Thymus (tissue), 11 donors: ENCODE data around the gene ERCC4. TPM values are rescaled to one million over a fixed set of nuclear protein-coding genes. Genes with fewer than 3 reads are reported as not detected.
A peak's percentile ranks its signal among the peaks of the same experiment; 100 is the strongest.

Experiments
- DNase-seq, 9 donors: peaks; one replicate each; pipeline ENCODE4 v3.0.0-alpha.2; 2013; ENCODE audit warnings: low spot score in 9 of 9, low read depth in 6 of 9, missing footprints in 1 of 9
- H3K27ac ChIP-seq, 2 donors: one replicate each; pipeline ENCODE4 v1.5.1; 2013; ENCODE audit warnings: control low read depth in 1 of 2, low read depth in 1 of 2, low read length in 1 of 2, mild to moderate bottlenecking in 1 of 2, moderate library complexity in 1 of 2
- H3K27me3 ChIP-seq, 2 donors: one replicate each; pipeline ENCODE4 v1.5.1; 2013; ENCODE audit warnings: low read length in 1 of 2; ENCODE audit not compliant: control insufficient read depth in 2 of 2, insufficient read depth in 1 of 2
- H3K36me3 ChIP-seq, 2 donors: one replicate each; pipeline ENCODE4 v1.5.1; 2013; ENCODE audit warnings: low read length in 1 of 2, mild to moderate bottlenecking in 1 of 2, moderate library complexity in 1 of 2; ENCODE audit not compliant: control insufficient read depth in 2 of 2, insufficient read depth in 2 of 2
- H3K4me1 ChIP-seq, 2 donors: one replicate each; pipeline ENCODE4 v1.5.1; 2013; ENCODE audit warnings: low read length in 2 of 2; ENCODE audit not compliant: control insufficient read depth in 2 of 2, insufficient read depth in 2 of 2
- H3K4me3 ChIP-seq, 2 donors: one replicate each; pipeline ENCODE4 v1.5.1; 2013; ENCODE audit warnings: low read length in 2 of 2, control low read depth in 1 of 2, mild to moderate bottlenecking in 1 of 2
- H3K9me3 ChIP-seq, 2 donors: one replicate each; pipeline ENCODE4 v1.5.1; 2013; ENCODE audit warnings: low read length in 1 of 2, mild to moderate bottlenecking in 1 of 2; ENCODE audit not compliant: control insufficient read depth in 2 of 2, insufficient read depth in 1 of 2
- WGBS: extraction: QIAGEN DNeasy Blood & Tissue Kit; methylation state at CpG from one replicate; pipeline ENCODE4 v1.1.7; 2013; 5-methylcytosine and 5-hydroxymethylcytosine counted together
- polyA plus RNA-seq: library from polyadenylated mRNA; stranded (reverse); fragments of 200-250 nt; gene quantifications from one replicate; pipeline ENCODE4 v1.2.3, GENCODE V29; 2013
- total RNA-seq: library from RNA; stranded (reverse); fragments of 120-200 nt; gene quantifications from one replicate; pipeline ENCODE4 v1.2.4, GENCODE V29; 2013
- donor health status: healthy.

ERCC4 gene
- total and polyA plus RNA-seq, 2 donors: 4.4 to 7.8 TPM

GRCh38 chr16:13915033-13915635, 4.8 kb upstream of the ERCC4 start:
- 92% methylated on average over 10 of the region's 10 CpGs for WGBS
- H3K4me3 ChIP-seq: no peak overlapping the region
- H3K27ac ChIP-seq: no peak overlapping the region
- H3K27me3 ChIP-seq: peaks cover 0 to 2% of the 10 kb centered on the region in 2 donors
- H3K4me1 ChIP-seq: peaks cover 0 to 4% of the 10 kb centered on the region in 2 donors
- H3K36me3 ChIP-seq: no peaks in the 10 kb centered on the region
- no peaks in the 10 kb centered on the region for H3K9me3 ChIP-seq
- DNase-seq: no peak

GRCh38 chr16:13919330-13919682, 648 bp upstream of the ERCC4 start:
- H3K27me3 ChIP-seq: peaks cover 0 to 2% of the 10 kb centered on the region in 2 donors
- H3K4me3 ChIP-seq: peak overlapping the region; percentile 16 to 77
- H3K4me1 ChIP-seq: peaks cover 6 to 13% of the 10 kb centered on the region in 2 donors
- no peaks in the 10 kb centered on the region for H3K9me3 ChIP-seq
- DNase-seq: peak in 2 of 9 donors; percentile 15 to 24
- 2% methylated on average over 3 of the region's 3 CpGs for WGBS
- H3K27ac ChIP-seq: peak overlapping the region in 1 of 2 donors; percentile 1
- peaks cover 0 to 11% of the 10 kb centered on the region in 2 donors for H3K36me3 ChIP-seq

GRCh38 chr16:13920510-13920818, 510 bp downstream of the ERCC4 start:
- Histone ChIP-seq H3K4me1 (peaks cover 6 to 13% of the 10 kb centered on the region in 2 donors), H3K27ac (peak overlapping the region; percentile 62 to 84), H3K36me3 (peaks cover 0 to 15% of the 10 kb centered on the region in 2 donors), H3K4me3 (peak overlapping the region; percentile 77 to 83), H3K27me3 (no peaks in the 10 kb centered on the region), H3K9me3 (no peaks in the 10 kb centered on the region)
- no peak for DNase-seq
- WGBS: 2% methylated on average over 10 of the region's 10 CpGs

- WGBS: 96% methylated on average over 2 of the region's 2 CpGs
Observed at GRCh38 chr16:13921328-13921727, 1.4 kb downstream of the ERCC4 start.

GRCh38 chr16:13923703-13924298, 3.8 kb downstream of the ERCC4 start:
- Histone ChIP-seq H3K36me3 (peaks cover 6 to 19% of the 10 kb centered on the region in 2 donors), H3K27ac (no peak overlapping the region), H3K27me3 (no peaks in the 10 kb centered on the region), H3K4me3 (no peak overlapping the region), H3K9me3 (no peaks in the 10 kb centered on the region), H3K4me1 (peaks cover 6 to 13% of the 10 kb centered on the region in 2 donors)
- DNase-seq: peak in 8 of 9 donors; percentile 18 to 72 (median 25)
- WGBS: 50% methylated on average over 4 of the region's 4 CpGs

More at GRCh38 chr16:13921328-13921727, 1.4 kb downstream of the ERCC4 start:
- Histone ChIP-seq H3K9me3 (no peaks in the 10 kb centered on the region), H3K4me1 (peaks cover 6 to 13% of the 10 kb centered on the region in 2 donors), H3K4me3 (no peak overlapping the region), H3K36me3 (peaks cover 4 to 15% of the 10 kb centered on the region in 2 donors), H3K27me3 (no peaks in the 10 kb centered on the region), H3K27ac (no peak overlapping the region)
- no peak for DNase-seq

- no peak overlapping the region for H3K4me3 ChIP-seq
- 93% methylated on average over 4 of the region's 4 CpGs for WGBS
- H3K9me3 ChIP-seq: no peaks in the 10 kb centered on the region
- DNase-seq: no peak
- H3K27me3 ChIP-seq: no peaks in the 10 kb centered on the region
- H3K4me1 ChIP-seq: no peaks in the 10 kb centered on the region
- peaks cover 6 to 23% of the 10 kb centered on the region in 2 donors for H3K36me3 ChIP-seq
- H3K27ac ChIP-seq: no peak overlapping the region
Observed at GRCh38 chr16:13926464-13926863, 6.5 kb downstream of the ERCC4 start.

- no peak for DNase-seq
- 96% methylated on average over 2 of the region's 2 CpGs for WGBS
- Histone ChIP-seq H3K4me1 (no peaks in the 10 kb centered on the region), H3K27me3 (no peaks in the 10 kb centered on the region), H3K27ac (no peak overlapping the region), H3K4me3 (no peak overlapping the region), H3K36me3 (peaks cover 6 to 23% of the 10 kb centered on the region in 2 donors), H3K9me3 (no peaks in the 10 kb centered on the region)
Observed at GRCh38 chr16:13926891-13927290, 6.9 kb downstream of the ERCC4 start.

GRCh38 chr16:13928646-13929045, 8.7 kb downstream of the ERCC4 start:
- H3K36me3 ChIP-seq: peaks cover 6 to 15% of the 10 kb centered on the region in 2 donors
- H3K4me3 ChIP-seq: no peak overlapping the region
- DNase-seq: no peak
- no peaks in the 10 kb centered on the region for H3K9me3 ChIP-seq
- no peak overlapping the region for H3K27ac ChIP-seq
- 97% methylated on average over 3 of the region's 3 CpGs for WGBS
- H3K4me1 ChIP-seq: no peaks in the 10 kb centered on the region
- no peaks in the 10 kb centered on the region for H3K27me3 ChIP-seq

- Histone ChIP-seq H3K4me1 (no peaks in the 10 kb centered on the region), H3K27me3 (no peaks in the 10 kb centered on the region), H3K36me3 (peaks cover 6 to 19% of the 10 kb centered on the region in 2 donors), H3K27ac (no peak overlapping the region), H3K9me3 (no peaks in the 10 kb centered on the region), H3K4me3 (no peak overlapping the region)
- no peak for DNase-seq
- 87% methylated on average over 10 of the region's 10 CpGs for WGBS
Observed at GRCh38 chr16:13931845-13932244, 11.9 kb downstream of the ERCC4 start.
